GM21737 (cell line): ENCODE measurements around the gene DOK3.

Experiments
- ATAC-seq: cut with Tn5 transposase; IDR thresholded peaks from one replicate; pipeline ENCODE4 v1.9.1; 2021; ENCODE audit warnings: mild to moderate bottlenecking, moderate library complexity; ENCODE audit not compliant: unreplicated experiment

DOK3 gene

GRCh38 chr5:177469750-177470525, 39.7 kb downstream of the DOK3 start:
- no peak for ATAC-seq

- no peak for ATAC-seq
Observed at GRCh38 chr5:177468685-177469628, 40.7 kb downstream of the DOK3 start.

- no peak for ATAC-seq
Observed at GRCh38 chr5:177468329-177468684, 41.3 kb downstream of the DOK3 start.

GRCh38 chr5:177467436-177467835, 42.2 kb downstream of the DOK3 start:
- no peak for ATAC-seq

GRCh38 chr5:177466861-177467260, 42.8 kb downstream of the DOK3 start:
- no peak for ATAC-seq

- no peak for ATAC-seq
Observed at GRCh38 chr5:177465044-177465443, 44.6 kb downstream of the DOK3 start.

GRCh38 chr5:177462021-177462670, 47.5 kb downstream of the DOK3 start:
- ATAC-seq, result no peak

GRCh38 chr5:177459819-177460628, 49.6 kb downstream of the DOK3 start:
- ATAC-seq, result no peak

GRCh38 chr5:177459357-177459756, 50.3 kb downstream of the DOK3 start:
- no peak for ATAC-seq

GRCh38 chr5:177458912-177459350, 50.7 kb downstream of the DOK3 start:
- ATAC-seq, result no peak

GRCh38 chr5:177457852-177458681, 51.6 kb downstream of the DOK3 start:
- no peak for ATAC-seq

GRCh38 chr5:177456976-177457851, 52.4 kb downstream of the DOK3 start:
- peak; percentile 20 for ATAC-seq

GRCh38 chr5:177456591-177456964, 53.0 kb downstream of the DOK3 start:
- ATAC-seq, result no peak

GRCh38 chr5:177455661-177456590, 53.7 kb downstream of the DOK3 start:
- ATAC-seq, result peak; percentile 11

- peak; percentile 48 for ATAC-seq
Observed at GRCh38 chr5:177455036-177455660, 54.5 kb downstream of the DOK3 start.

- peak; percentile 49 for ATAC-seq
Observed at GRCh38 chr5:177454397-177455035, 55.1 kb downstream of the DOK3 start.
